K562 (cell line): Measurements from ENCODE around the gene ZNF48. TPM values are rescaled to one million over a fixed set of nuclear protein-coding genes. Genes with fewer than 3 reads are reported as not detected.

ENCODE experiments used
- GABPB2 ChIP-seq: fragments of 250-450 bp; sonication (Bioruptor Pico); conservative IDR thresholded peaks from 2 replicates; pipeline ENCODE4 v1.5.1; 2021; ENCODE audit warnings: mild to moderate bottlenecking
- GATAD2A ChIP-seq: fragments of 450-650 bp; IDR thresholded peaks from 2 replicates; pipeline ENCODE4 v1.6.1; 2017
- ILF3 ChIP-seq: fragments of 450-650 bp; IDR thresholded peaks from 2 replicates; pipeline ENCODE4 v1.6.1; 2018; ENCODE audit warnings: antibody characterized with exemption, mild to moderate bottlenecking, moderate library complexity, borderline replicate concordance
- SMARCA5 ChIP-seq: fragments of 450-650 bp; IDR thresholded peaks from 2 replicates; pipeline ENCODE4 v1.6.1; 2016
- SMARCE1 ChIP-seq: fragments of 450-650 bp; IDR thresholded peaks from 2 replicates; pipeline ENCODE4 v1.7.1; 2016; ENCODE audit warnings: mild to moderate bottlenecking
- SRSF3 ChIP-seq: fragments of 200-400 bp; formaldehyde crosslinking; IDR thresholded peaks from 2 replicates; pipeline ENCODE4 v1.6.1; 2016; ENCODE audit warnings: mild to moderate bottlenecking, low read length, moderate library complexity; ENCODE audit not compliant: insufficient read depth
- TRIM28 ChIP-seq: fragments of 450-650 bp; IDR thresholded peaks from 2 replicates; pipeline ENCODE4 v1.6.1; 2017
- ZKSCAN8 ChIP-seq: fragments of 200-800 bp; sonication (Bioruptor generic); IDR thresholded peaks from 2 replicates; pipeline ENCODE4 v1.6.1; 2016; ENCODE audit warnings: missing genetic modification characterization, missing compliant biosample characterization
- ZNF589 ChIP-seq: fragments of 200-800 bp; sonication (Bioruptor generic); IDR thresholded peaks from 2 replicates; pipeline ENCODE4 v1.6.1; 2016; ENCODE audit warnings: low read depth, missing genetic modification characterization, missing compliant biosample characterization
- polyA plus RNA-seq, 8 experiments: library from polyadenylated mRNA; depleted of rRNA in 4 of 8; stranded (reverse) in 5 of 8; unstranded in 3 of 8; fragments of >200 nt; fragmentation: Nextera tagmentation in 2 of 8; fragmentation: Illumina TruSeq in 1 of 8; extraction: Ambion mirVana in 2 of 8; extraction: Trizol in 1 of 8; gene quantifications; 2 replicates each; pipeline versions ENCODE4 v1.2.1 to v1.2.3, GENCODE V29; 2011 to 2014; ENCODE audit warnings: inconsistent platforms in 1 of 8, missing spikeins in 1 of 8
- total RNA-seq, 7 experiments: library from RNA; depleted of rRNA in 6 of 7; stranded (reverse); fragments of >200 nt in 6 of 7; fragmentation: Illumina TruSeq in 2 of 7; extraction: Trizol in 2 of 7; gene quantifications; 2 replicates each; pipeline versions ENCODE4 v1.2.1 to v1.2.3, GENCODE V29; 2011 to 2021; ENCODE audit warnings: low replicate concordance in 1 of 7
- TF ChIP-seq, protein P1 (sequence below), 2 experiments: IDR thresholded peaks in 1 of 2; conservative IDR thresholded peaks in 1 of 2; 2 replicates each; pipeline ENCODE4 v1.6.1; 2016; ENCODE audit warnings: low read depth in 2 of 2, mild to moderate bottlenecking in 1 of 2, missing compliant biosample characterization in 1 of 2, missing genetic modification characterization in 1 of 2, moderate library complexity in 1 of 2

ZNF48 gene
- total and polyA plus RNA-seq, 9 of the 15 experiments (the other 6 are each of a cell fraction or from before 2014, with no cell fraction given), result 0.38 to 11.6 (median 4.7) TPM

DNA sequence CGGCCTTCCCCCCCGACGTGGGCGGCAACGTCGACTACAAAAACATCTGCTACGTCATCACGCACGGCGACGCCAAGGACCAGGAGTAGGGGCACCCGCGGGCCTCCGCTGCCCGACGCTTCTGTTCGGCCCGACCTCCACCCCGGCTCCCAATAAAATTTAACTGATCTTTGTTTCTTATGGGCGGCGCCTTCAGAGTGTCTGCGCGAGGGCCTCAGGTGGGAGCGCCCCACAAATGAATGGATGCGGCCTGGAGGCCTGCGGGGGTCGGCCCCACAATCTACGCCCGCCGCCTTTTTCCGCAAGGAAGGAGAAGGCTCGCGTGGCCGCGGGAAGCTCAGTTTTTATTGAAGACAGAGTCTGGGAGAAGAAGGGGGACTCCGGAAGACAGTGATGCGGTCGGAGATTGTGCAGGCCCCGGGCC lies 17.4 kb upstream of the ZNF48 start (continued):
- TF ChIP-seq ZKSCAN8 (CRISPR knock-in tag), result 0 out of 2 replicates have a peak, but pooled peaks have one; percentile 20
- no peak for TF ChIP-seq GABPB2 (CRISPR knock-in tag)
- peak; percentile 19; the same call in 1 of the 2 replicates for TF ChIP-seq SMARCE1
- peak; percentile 70 for TF ChIP-seq SMARCA5
- TF ChIP-seq GATAD2A, result 0 out of 2 replicates have a peak, but pooled peaks have one; percentile 66
- TF ChIP-seq SRSF3, result no peak
- TF ChIP-seq, protein P1, sequence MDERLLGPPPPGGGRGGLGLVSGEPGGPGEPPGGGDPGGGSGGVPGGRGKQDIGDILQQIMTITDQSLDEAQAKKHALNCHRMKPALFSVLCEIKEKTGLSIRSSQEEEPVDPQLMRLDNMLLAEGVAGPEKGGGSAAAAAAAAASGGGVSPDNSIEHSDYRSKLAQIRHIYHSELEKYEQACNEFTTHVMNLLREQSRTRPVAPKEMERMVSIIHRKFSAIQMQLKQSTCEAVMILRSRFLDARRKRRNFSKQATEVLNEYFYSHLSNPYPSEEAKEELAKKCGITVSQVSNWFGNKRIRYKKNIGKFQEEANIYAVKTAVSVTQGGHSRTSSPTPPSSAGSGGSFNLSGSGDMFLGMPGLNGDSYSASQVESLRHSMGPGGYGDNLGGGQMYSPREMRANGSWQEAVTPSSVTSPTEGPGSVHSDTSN (CRISPR knock-in tag; IDR thresholded peaks at IDR 0.05; ENCODE audit: low read depth), result no peak
- TF ChIP-seq, protein P1 (tag; conservative IDR thresholded peaks at IDR 0.05; ENCODE audit: low read depth), result no peak
- TF ChIP-seq TRIM28, result peak; percentile 69
- no peak for TF ChIP-seq ILF3
- TF ChIP-seq ZNF589, result peak; percentile 89
